LNCAP (cell line): ENCODE results near the gene ASB16.

Experiments
- TF ChIP-seq, protein P1 (sequence below): fragments of 450-650 bp; IDR thresholded peaks from 2 replicates; pipeline ENCODE4 v1.5.1; 2017; ENCODE audit warnings: mild to moderate bottlenecking

Gene ASB16

DNA sequence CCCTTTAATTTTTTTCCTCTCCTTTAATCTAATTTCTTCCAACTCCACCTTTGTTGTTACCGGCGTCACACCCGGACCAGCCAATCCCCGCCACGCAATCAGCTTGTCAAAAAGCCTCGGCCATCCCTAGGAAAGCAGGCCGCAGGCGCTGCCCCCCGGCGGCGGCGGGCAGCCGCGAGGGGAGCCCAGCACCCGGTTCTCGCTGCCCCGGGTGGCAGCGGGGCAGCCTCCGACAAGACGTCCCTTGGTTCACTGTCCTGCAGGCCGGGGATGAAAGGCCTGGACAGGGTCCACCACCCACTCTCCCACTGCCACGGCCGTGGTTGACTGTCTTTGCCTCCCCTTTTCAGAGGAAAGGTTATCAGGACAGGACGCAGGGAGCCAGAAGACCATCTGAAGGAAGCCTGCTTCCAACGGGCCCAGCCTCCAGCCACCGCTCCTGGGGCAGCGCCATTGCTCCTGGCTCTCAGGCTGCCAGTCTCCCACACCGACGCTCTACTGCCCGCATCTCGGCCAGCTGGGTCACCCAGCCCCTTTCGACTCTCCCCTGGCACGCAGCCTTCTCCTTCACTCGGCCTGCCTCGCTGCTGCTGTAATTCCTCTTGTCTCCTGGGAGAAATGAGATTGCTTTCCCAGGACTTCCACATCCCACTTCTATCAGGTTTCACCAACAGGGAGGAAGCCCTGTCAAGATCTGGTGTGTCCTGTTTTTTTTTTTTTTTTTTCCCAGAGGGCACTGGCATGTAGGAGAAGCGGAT lies 51.8 kb downstream of the ASB16 start:
- TF ChIP-seq, protein P1, sequence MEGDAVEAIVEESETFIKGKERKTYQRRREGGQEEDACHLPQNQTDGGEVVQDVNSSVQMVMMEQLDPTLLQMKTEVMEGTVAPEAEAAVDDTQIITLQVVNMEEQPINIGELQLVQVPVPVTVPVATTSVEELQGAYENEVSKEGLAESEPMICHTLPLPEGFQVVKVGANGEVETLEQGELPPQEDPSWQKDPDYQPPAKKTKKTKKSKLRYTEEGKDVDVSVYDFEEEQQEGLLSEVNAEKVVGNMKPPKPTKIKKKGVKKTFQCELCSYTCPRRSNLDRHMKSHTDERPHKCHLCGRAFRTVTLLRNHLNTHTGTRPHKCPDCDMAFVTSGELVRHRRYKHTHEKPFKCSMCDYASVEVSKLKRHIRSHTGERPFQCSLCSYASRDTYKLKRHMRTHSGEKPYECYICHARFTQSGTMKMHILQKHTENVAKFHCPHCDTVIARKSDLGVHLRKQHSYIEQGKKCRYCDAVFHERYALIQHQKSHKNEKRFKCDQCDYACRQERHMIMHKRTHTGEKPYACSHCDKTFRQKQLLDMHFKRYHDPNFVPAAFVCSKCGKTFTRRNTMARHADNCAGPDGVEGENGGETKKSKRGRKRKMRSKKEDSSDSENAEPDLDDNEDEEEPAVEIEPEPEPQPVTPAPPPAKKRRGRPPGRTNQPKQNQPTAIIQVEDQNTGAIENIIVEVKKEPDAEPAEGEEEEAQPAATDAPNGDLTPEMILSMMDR: no peak

DNA sequence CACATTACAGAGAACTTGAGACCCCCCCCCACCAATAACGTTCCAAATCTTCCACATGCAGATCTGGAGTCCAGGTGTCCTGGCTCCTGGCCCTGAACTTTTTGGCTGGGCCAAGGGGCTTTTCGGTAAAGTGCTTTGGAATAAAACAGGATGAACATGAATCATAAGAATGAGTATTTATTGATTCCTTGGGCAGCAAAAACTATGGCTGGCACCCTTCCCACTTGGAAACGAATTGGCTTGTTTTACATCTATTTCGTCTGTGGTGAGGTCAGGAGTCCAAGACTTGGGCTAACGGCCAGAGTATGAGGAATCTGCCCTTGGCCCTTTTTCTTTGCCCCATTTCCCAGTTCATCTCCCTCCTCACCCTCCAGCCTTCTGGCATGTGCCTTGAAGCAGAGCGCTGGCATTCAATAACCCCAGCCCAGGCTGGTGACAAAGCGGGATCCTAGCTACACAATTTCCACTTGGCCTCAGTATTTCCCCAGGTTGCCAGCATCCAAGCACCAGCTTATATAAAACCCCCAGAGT lies 53.1 kb downstream of the ASB16 start:
- TF ChIP-seq, protein P1: no peak
